Measurements from ENCODE around the gene ZNF830.

DNA sequence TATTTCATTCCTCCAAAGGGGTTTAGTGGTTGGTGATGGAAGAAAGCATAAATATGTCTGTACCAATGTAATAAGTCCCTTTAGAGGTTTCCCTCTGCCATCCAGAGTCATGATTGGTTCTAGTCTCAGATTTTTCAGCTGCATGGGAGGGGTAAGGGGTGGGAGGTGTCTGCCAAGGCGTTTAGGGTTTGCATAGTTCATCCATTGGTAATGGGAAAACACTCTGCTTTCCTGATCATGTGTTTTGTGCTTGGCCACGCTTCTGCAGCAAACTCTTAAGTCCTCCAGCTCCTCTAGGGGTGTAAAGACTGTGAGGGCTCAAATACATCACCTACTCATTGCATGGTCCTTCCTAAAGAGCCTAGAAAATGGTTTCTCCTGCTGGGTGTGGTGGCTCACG is 48.8 kb downstream of the ZNF830 start:
- no peak for TF ChIP-seq CTCF (IDR thresholded peaks at IDR 0.05)
- TF ChIP-seq ZFX (IDR thresholded peaks at IDR 0.05; ENCODE audit: borderline replicate concordance): no peak
